NK-92 (cell line): Measurements from ENCODE around the gene RND1.

Experiments
- DNase-seq: peaks from one replicate; lab custom pipeline; 2025; ENCODE audit not compliant: unreplicated experiment; lab: John Stamatoyannopoulos, UW

RND1 gene

DNA sequence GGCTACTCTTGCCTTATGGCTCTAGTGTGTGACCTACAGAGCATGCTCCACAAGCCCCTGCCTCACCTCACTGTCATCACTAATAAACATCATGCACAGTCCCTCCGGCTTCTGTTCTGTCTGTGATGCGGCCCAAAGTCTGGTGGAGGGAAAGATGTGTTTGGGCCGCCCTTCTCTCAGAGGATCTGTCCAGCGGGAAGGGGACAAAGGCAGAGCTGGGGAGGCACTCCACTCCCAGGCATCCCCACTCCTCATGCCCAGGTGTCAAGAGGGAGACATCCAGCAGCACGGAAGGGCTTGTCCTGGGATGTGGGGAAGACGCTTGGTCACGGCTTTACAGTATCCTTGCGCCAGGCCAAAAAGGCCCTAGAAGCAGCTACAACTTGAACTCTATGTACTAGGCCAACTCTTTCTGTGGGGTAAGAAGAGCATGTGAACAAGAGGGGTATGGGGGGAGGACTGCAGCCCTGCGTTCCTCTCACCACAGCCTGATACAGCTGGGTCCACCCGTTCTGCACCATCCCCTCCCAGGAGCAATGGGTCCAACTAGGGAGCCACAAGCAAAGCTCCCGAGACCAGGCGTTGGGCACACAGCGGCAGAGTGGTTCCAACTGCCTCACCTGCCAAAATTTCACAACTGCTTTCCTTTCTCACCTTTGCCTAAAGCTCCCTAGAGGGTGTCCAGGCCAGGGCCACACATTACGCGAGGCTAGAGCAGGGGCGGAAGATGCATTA is 36.7 kb downstream of the RND1 start:
- no peak for DNase-seq

DNA sequence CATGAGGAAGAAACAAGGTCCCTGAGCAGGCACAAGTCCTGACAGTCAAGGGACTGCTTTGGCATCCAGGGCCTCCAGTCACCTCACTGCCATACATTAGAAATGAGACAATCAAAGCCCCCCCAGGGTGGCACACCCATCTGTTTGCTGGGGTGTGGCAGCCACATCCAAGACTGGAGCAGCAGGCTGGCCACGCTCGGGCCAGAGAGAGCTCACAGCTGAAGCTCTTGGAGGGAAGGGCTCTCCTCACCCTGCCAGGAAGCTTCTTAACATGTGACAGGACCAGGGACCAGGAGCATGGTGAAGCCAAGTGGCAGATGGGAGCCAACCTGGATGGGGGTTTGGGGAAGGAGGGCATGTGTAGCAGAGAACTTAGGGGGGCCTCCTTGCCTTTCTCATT is 37.4 kb downstream of the RND1 start:
- DNase-seq: no peak

DNA sequence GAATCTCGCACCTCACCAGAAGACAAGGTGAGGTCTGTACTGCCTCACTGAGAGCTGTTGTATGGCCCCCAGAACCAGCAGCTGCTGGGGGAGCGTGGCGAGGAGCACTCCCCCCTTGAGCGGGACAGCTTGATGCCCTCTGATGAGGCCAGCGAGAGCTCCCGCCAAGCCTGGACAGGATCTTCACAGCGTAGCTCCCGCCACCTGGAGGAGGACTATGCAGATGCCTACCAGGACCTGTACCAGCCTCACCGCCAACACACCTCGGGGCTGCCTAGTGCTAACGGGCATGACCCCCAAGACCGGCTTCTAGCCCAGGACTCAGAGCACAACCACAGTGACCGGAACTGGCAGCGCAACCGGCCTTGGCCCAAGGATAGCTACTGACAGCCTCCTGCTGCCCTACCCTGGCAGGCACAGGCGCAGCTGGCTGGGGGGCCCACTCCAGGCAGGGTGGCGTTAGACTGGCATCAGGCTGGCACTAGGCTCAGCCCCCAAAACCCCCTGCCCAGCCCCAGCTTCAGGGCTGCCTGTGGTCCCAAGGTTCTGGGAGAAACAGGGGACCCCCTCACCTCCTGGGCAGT is 38.1 kb downstream of the RND1 start:
- DNase-seq: no peak

DNA sequence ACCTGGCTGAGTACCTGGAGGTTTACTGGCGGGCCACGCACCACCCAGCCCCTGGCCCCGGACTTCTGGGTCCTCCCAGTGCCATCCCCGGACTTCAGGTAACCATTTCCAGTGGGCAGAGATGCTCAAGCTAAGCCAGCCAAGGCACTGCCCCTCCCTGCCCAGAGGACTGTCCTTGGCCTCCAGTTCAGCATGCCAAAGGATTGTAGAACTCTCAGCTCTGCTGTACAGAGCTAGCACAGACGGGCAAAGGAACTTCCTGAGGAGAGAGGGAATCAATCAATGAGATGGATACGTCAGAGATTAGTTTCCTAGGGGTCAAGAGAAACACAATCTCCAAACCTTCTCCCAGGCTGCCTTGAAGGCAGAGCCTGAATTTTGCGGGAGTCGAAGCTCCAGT is 38.6 kb downstream of the RND1 start:
- no peak for DNase-seq

DNA sequence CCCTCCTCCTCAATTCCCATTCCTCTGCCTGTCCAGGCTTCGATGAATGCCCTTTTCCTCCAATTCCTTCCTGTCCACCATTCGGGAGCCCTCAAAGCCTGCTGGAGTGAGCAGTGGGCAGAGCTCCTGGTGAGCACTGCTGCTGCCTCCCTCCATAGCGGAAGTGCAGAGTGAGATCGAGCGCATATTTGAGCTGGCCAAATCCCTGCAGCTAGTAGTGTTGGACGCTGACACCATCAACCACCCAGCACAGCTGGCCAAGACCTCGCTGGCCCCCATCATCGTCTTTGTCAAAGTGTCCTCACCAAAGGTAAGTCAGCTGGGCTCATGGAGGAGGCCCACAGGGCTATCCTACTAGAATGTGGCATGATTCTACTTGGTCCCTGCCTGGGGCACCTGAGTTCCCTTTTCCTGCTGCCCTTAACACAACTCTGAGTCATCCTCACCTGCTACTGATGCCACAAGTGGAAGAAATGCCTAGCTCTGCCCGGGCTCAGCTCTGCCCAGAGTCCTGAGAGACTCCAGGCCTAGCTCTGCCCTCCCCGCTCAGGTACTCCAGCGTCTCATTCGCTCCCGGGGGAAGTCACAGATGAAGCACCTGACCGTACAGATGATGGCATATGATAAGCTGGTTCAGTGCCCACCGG is 39.3 kb downstream of the RND1 start:
- DNase-seq: no peak

DNA sequence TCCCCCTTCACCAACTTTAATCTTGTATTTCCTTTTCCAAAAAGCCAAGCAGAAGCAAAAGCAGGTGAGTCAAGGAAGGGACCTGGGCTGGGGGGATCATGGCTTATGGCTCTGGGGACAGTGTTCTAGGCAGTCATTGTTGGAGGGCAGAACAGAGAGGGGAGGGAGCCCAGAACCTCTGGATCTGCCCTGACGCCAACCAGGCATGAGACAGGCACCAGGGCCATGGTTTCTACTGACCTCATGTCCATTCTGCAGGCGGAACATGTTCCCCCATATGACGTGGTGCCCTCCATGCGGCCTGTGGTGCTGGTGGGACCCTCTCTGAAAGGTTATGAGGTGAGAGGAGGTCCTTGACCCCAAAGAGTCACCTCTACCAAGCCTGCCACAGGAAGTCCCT is 40.8 kb downstream of the RND1 start:
- DNase-seq: no peak

DNA sequence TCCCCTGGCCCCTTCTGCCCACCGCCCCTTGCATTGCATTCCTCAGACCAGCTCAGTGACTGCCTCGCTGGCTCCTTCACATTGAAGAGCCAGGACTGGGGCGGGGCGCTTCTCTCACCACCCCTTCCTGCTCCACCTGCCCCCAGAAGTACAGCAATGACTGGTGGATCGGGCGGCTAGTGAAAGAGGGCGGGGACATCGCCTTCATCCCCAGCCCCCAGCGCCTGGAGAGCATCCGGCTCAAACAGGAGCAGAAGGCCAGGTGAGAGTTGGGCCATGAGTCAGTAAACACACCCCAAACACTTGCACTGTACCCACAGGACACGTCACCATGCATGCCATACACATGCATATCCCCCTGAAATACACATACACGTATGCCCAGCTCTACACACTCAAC is 41.6 kb downstream of the RND1 start:
- DNase-seq: no peak

DNA sequence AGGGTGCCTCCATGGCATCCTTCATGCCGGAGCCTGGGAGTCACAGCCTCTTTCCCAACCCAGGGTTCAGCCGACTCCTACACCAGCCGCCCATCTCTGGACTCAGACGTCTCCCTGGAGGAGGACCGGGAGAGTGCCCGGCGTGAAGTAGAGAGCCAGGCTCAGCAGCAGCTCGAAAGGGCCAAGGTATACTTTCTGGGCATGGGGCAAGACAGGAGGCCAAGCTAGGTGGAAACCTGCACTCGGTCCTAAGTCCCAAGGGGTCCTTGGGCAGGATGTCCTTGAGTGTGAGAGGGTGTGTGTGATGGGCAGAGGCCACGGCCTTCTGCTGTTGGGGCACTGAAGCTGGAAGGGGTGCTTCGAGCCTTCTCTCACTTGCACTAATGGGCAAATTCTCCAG is 42.4 kb downstream of the RND1 start:
- no peak for DNase-seq

DNA sequence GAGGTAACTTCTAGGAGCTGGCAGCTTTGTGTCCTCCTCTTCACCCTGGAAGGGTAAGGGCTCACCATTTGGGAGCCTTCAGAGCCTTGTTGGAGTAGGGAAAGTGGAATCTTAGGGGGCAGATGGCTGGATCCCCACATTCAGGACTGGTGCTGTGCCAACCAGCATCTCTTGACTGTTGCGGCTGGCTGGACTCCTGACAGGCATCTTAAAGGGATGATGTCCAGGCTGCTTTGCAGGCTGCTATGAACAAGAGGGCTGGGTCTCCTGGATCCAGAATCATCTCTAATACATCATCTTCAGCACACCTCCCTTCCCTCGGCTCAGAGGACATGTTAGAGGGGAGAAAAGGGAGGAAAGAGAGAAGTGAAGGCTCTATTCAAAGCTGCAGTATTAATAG is 43.0 kb downstream of the RND1 start:
- DNase-seq: no peak

DNA sequence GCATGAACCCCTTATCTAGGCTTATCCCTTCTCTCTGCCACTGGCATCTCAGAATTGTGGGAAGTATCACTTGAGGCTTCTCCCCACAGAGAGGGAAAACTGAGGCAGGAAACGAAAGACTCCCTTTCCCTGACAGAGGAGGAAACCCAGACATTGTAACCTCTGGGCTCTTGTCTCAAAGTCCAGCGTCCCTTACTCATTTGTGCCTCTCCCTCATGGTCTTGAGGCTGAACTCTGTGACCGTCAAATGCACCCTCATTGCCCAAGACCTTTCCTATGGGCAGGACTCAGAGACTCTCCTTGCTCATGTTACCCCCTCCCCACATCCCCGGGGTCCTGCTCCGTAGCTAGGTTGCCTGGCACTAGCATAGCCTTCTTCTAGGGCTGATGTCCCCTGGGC is 43.5 kb downstream of the RND1 start:
- DNase-seq: no peak

DNA sequence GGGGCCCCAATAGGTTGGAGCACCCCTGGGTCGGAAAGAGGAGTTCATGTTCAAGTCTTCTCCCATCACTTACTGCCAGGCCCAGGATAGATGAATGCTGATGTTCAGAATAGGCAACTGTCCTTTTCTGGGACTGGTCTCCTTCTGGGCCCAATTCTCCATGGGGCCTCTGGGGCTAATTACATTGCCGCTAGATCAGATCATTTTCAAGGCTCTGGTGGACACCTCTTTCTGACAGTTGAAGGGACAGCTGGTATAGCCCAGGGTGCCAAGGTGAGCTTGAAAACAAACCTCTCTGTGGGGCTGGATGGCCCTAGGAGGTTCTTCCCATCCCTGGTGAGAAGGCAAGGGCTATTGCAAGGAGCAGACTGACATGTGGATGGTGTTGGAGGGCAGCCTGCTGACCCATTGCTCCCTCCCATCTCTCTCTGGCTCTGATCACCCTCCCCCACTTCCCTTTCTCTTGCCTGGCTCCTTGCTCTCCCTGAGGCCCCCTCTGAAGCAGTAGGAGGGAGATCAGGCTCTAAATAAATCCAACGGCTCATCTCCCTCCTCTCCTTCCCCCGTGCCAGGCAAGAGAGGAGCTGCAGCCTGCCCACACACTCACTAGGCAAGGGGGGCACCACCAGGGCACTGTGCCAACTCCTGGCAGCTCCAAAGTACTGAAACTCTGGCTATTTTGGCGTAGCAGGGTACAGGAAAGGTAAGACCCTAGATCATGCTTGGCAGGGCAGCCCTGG is 45.5 kb downstream of the RND1 start:
- no peak for DNase-seq

DNA sequence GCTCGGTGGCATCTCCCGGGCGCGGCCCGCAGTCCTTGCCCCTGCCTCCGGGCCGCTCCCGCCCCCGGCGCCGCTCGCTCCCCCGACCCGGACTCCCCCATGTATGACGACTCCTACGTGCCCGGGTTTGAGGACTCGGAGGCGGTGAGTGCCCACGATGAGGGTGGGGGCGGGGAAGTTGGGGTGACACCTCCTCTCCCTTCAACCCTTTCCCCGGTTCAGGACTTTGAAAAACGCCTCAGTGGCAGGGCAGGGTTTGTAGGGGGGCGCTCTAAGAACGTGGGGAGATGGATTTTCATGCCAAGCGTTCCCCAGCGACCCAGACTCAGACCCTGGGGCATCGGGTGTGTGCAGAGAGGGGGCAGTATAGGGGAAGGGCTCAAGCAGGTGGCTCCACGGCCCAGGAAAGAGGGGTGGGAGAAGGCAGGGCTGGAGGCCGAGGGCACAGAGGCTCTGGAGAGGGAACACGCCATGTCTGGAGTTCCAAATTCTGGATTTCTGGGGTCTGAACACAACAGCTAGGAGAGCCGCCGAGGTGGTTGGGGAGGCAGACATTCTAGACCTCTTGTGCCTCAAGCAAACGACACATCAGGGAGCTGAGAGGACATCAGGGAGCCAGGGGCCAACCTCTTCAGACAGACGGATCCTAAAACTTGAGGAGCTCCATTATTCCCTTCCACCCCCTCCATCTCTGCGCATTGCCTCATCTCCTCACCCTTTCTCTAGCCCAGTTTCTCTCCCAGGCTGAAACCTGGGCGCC is 46.7 kb downstream of the RND1 start:
- no peak for DNase-seq

DNA sequence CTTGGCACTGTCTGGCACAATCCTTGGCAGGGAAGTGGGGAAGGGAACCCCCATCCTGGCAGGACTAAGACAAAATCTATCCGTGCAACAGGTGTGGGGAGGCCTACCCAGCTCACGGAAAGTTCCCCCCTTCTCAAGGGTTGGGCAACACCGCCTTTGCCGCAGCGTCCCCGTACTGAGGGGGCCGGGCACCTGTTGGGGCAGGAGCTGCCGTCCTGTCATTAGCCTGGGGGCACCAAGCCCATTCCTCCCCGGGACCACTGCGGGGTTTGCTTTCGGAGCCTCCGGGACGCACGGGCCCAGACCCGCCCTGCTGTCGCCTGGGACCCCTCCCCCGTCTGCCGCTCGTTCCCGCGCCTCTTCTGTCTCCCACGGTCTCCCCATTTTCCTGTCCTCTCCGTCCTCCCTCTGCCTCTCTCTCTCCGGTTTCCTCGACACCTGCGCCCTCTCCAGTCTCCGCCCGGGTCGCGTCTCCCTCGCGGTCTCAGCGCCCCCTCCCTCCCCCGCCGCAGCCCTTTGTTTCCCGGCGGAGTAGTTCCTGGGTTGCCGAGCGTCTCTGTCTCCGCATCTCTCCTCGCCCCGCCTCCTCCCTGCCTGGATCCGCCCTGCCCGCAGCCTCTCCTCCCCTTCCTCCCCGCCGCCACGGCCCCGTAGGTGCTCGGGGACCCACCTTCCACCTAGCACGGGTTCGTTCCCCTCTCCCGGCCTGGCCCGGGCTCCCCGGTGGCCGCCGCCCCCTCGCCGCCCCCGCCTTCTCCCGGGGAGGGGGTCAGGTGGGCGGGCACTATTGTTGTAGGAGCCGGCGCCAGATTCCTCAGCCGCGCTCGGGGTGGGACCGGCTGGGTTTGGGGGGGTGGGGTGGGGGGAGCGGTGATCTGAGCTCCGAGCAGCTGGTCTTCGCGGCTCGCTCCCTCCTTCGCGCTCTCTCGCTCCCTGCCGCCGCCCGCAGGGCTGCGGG is 47.5 kb downstream of the RND1 start, which contains the start of gene CACNB3:
CACNB3 (plus strand) TSS at position 624 of the 958 bp plus-strand sequence. CDS start 434 bp downstream, outside the sequence.
- no peak for DNase-seq

DNA sequence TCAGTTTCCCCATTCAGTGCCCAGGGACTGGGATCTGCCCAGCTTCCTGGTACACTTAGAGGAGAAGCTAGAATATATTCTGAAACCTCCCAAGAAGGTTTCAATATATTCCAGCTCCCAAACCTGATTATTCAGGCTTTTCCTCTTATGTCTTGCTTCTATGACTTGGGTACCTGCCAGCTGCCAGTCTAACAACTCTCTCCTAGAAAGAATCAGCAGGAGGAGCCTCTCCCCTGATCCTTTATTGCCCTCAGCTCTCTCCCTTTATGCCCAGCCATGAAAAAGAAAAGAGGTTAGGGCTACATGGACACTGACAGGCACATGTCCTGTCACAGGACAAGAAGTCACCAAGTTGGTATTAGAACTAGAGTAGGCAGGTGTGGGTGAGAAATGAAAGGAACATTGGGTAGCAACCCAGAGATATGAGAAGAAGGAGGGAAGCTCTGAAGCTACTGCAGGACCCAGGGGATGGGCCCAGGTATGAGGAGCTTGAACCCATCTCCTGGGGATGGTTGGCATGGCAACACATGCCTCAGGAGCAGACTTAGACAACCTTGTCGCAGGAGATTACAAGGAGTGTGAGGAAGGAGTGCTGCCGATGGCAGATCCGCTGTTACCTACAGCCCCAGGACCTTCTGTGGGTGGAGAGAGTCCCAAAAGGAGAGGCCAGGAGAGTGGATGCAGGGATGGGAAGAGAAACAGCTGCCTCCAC is 49.4 kb downstream of the RND1 start:
- DNase-seq: no peak

DNA sequence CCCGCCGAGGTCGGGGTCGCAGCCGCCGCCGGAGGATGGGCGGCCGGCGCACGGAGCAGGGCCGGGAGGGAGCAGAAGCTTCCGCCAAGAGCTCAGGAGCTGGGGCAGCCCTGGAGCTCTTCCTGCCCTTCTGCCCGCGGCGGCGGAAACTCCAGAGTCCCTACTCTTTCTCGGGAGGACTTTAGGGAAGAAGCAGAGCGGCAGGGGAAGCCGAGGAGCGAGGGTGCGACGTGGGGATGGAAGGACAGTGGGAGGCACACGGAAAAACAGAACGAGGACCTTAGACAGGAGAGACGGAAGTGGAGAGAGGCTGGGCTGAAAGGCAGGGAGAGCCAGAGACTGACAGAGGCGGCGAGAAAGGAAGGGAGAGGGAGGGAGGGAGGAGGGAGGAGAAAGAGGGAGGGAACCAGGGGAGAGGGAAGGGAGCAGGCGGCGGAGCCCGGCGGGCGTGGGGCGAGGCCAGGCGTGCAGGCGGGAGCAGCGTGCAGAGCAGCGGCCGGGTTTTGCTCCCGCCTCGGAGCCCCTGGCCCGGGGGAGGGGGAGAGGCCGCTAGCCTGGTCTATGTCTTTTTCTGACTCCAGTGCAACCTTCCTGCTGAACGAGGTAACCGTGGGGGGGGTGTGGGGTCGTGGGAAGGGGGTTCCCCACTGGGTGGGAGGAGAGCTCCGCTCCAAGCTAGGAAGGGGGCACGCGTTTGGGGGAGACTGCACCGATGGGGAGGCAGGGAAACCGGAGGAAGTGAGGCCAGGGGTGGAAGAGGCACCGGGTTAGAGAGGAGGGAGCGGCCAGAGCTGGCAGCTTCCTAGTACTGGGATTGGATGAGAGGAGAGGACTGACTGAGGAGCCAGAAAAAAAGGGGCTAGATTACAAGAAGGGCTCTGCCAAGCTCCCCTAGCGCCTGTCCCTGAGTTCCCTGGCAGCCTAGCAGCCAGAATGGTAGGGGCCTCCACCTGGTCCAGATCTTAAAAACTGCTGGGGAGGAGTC is 50.3 kb downstream of the RND1 start:
- DNase-seq: no peak

DNA sequence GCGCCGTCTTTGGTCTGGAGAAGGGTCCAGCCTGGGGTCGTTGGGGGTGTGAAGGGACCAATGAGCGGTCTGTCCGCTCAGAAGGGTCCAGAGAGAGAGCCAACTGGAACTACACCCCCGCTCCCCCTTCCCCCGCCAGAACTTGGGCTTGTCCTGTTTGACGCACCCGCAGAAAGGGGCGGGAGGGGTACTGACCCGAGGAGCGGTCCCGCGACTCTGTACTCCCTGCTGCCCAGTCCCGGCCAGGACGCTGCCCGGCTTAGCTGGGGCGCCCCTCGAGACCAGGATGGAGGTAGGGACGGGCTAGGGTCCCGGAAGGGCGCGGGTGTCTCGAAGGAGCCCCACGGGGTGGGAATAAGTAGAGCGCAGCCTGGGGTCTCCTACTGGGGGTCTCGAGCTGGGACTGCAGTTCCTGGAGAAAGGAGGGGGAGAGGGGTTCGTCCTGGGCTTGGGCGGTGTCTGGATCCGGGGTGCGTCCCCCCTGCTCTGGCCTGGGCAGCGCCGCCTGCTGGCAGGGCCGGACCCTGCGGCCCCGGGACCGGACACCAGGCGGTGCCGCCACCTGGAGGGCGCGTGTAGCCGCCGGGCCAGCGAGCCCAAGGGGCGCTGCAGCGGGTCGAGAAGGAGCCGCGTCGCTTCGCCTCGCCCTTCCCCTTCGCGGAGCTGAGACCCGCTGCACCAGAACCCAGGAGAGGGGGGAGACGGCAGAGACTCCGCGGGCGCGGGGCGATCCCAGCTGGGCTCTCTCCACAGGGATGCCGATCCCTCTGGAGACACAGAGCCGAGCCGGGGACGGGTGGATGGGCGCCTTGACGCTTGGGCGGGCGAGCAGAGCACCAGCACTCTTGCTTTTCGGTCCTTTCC is 51.2 kb downstream of the RND1 start:
- DNase-seq: no peak
